NCI-H1092 (cell line): ENCODE measurements around the gene STXBP3.

Source experiments
- DNase-seq: peaks from one replicate; lab custom pipeline; 2025; lab: John Stamatoyannopoulos, UW

Gene STXBP3

DNA sequence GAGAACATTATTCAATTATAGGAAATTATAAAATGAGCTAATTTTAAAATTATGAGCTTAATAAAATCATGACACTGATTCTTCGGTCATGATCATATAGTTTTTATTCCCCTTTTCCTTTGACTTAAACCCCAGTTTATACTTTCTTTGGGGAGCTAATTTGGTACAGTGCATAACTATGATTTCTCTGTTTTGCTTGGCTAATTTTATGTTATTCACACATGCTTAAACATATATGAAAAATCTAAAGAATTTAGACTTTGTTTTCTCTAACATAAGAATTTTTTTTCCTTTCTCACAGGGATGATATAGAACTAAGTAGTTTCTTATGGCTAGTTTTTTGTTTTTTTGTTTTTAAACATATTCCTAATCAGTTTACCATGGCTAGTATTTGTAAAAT lies 52.5 kb downstream of the STXBP3 start:
- DNase-seq, result no peak

DNA sequence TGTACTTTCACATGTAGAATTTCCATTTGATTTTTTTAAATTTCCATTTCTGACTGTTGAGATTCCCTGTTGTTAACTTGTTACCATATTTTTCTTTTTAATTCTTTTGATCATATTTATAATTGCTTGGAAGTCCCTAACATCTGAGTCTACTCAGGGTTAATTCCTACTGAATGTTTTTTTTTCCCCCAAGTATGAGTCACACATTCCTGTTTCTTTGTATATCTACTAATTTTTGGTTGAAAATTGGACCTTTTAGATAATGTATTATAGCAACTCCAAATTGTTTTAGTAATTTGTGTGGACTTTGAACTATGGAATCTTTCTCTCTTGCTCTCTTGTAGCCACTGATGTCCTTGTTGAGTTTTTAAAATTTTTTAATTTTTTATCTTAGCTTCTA lies 54.6 kb downstream of the STXBP3 start:
- DNase-seq, result no peak

DNA sequence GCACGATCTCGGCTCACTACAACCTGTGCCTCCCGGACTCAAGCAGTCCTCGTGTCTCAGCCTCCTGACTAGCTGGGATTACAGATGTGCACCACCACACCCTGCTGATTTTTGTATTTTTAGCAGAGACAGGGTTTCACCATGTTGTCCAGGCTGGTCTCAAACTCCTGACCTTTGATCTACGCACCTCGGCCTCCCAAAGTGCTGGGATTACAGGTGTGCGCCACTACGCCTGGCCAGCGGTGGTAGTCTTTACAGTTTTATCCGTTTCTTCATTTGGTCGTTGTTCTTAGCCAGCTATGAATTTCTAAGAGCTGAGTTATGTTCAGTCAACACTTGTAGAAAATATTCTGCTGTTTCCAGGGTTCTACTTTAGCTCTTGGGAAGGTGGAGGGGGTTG lies 57.1 kb downstream of the STXBP3 start:
- no peak for DNase-seq

DNA sequence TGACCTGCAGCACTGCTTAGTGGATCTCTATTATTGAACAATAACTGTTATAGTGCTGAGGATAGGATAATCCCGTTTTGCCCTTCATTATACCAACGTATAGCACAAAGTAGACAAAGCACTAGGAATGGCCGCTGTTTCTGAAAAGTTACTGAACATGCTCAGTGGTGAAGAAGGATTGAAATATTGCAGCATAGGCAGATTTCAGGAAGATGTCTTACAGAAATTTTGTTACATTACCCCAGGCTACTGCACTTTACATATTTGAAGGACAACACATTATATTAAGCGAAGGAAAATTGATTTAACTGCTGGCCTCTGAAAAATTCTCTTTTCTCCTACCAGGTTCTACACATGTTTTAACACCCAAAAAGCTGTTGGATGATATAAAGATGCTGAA lies 62.0 kb downstream of the STXBP3 start:
- no peak for DNase-seq

DNA sequence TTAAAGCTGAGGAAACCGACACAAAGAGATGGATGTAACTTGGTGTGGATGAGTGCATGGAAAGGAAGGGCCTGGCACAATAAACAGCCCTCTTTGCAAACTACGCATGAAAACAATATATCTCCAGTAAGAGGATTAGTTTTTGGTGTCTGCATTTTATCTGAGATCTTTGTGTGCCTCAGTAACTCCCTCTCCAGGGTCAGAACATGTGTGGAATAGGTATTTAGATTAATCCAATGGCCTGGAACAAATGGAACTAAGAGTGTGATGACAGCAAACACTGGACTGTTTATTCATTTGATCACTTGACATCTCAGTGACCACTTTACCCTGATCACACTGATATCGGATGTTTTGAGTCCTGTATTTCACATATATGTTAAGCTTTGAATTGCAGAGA lies 65.1 kb downstream of the STXBP3 start:
- no peak for DNase-seq

DNA sequence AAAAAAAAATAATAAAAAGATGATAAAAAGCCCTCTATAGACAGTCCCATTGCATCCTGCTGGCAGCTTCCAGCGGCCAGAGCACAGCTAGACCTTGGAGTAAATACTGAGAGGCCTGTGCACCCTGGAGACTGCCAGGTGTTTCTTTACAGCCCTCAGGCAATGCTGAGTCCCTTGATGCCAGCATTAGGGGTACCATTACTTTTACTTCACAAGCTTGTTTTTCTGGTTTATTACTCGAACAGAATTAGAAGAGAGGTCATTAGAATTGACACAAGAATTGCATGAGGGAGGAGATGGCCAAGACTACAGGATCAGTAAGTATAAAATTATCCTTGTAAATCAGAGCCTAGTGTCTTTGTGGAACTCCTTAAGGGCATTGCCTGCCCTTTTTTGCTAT lies 66.9 kb downstream of the STXBP3 start:
- no peak for DNase-seq

DNA sequence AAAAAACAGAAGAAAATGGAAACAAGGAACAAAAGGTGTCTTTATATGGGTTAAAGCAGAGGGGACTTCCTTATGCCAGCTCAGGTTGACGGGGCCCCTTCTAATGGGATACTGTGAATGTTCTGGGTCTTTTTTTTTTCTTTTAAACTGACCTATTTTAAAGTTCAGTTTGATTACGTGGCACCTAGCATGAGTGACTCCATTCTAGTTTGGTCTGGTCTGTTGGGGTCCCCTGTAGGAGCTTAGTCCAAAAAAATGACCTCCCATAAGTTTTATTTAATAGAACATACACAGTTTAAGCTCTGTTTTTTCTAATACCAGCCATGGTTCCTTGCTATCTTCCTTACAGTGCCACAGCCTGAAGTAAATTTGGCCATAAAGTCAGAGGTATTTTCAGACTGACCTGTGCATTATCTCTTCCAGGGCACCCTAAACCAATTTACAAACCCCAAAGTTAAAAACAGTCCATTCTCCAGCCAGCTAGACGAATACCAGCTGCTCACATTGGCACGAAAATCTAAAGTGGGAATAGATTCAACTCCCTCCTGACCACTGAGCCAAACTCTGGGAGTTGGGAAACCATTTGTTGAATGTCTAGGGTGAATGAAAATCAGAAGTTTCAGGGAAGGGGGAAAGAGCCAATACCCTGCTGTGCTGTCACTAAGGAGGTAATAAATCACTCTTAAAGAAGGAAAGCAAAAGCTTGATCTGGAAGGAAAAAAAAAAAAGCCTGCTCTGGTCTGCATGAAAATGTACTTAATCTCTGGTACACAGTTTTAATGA lies 68.1 kb downstream of the STXBP3 start:
- no peak for DNase-seq

DNA sequence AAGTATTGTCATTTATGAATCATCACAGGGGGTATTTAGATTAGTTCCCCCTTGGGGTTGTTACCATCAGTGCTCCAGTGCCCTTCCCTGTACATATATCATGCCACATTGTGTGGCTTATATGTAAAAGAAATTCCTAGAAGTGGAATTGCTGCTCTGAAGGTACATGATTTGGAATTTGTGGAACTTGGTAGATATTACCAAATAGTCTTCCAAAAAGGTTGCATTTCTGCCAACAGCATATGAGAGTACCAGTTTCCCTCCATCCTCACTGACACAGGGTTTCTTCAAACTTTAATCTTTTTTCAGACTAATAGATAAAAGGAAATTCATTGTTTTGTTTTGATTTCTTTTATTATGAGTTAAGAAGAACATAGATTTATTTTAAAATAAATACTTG lies 69.1 kb downstream of the STXBP3 start:
- no peak for DNase-seq

DNA sequence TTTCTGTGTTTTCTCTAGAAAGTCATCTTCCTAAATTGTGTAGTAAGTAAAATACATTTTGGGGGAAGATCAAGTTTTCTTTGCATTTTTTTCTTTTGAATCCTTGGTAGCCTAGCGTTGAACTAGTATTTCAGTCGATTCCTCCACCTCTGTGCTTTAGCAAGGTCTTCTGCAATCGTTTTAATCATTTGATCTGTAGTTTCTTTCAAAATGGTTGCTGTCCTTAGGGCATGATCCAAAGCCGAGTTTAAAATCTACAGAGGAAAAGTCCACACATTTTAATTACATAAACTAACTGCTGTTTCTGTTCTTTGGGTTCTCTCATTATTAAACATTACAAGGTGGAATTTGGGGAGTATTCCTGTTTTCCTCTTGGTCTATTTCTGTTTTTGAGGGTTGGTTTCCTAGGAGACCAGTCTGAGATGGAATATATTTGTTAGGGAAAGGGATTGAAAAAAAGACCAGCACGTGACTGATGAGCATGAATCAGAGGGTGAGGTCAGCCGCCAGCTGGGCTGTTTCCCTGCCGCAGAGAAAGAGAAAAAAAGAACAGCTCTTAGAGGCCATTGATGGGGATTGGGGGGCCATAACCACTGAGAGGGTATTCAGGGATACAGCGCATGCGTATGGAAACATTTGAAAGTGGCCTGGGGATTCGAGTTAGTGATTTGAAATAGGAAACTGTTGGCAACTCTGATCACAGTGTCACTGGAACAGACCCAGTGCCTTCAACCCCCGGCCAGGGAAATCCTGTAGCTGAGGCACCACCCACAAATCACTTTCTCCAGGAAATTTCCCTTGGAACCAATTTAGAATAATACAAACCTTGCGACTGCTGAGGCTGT lies 69.8 kb downstream of the STXBP3 start:
- DNase-seq, result peak; percentile 74

DNA sequence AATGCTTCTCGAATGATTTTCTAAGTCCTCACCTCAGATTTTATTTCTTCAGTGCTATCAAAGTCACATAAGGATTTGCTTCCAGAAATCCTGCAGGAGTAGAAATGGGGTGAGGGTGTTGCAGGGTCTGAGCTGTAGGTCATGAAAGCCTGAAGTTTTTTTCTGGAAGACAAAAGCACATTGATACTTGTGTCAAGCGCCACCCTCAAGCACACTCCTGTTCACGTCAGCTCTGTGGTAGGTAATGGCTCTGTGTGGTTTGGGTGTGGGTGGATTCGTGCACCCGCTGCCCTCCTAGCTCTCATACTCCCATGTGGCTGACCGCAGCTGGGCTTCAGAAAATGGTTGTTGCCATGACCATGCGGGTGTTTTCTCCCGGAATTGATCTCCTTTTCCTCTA lies 70.5 kb downstream of the STXBP3 start:
- DNase-seq, result peak; percentile 22

DNA sequence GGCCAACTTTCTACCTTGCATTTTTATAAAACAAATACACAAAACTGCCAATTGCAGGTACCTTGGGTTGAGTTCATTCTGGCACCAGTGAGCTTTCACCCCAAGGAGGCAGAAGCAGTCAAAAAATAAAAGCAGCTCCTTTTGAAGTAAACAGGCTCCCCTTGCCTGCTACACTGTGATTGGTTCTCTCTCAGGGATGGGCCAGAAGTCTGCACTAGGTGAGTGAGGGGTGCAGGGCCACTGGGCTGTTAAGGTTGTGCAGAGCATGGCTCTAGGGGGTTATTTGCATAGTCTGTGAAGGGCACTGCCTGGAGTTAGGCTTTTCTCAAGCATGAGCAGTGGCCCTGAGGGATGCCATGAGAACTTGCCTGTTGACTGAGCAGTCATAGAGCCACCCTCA lies 71.3 kb downstream of the STXBP3 start:
- no peak for DNase-seq

DNA sequence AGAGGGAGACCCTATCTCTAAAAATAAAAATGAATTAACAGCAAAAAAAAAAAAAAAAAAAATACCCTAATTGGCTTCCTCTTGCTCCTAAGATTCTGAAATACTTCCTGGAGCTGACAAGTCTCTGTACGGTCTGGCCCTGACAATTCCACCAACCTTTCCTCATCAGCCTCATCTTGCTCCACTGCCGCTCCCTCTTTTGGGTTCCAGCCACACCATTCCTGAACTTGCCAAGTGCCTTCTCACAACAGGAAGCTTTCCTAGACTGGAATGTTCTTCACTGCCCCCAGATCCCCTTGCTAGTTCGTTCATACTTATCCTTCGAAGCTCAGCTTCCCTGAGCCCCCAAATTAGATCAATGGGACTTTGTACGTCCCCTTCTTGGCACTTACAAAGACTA lies 73.4 kb downstream of the STXBP3 start:
- DNase-seq, result no peak

DNA sequence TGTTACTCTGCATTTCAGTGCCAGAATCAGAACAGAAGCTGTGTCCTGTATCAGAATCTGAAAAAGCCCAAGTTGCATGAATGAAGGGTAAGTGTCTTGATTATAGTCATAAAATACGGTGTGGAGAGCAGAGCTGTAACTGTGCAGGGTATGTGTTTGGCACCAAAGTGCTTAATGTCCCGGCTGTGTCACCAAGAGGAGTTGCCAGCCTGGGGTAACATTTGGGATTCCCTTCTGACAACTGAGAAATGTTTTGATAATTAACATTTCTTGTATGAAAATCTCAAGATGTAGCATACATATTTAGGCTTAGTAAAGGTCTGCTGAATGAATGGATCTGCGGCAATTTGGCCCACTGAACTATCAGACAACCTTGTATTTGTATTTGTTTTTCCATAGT lies 77.2 kb downstream of the STXBP3 start:
- DNase-seq, result no peak

DNA sequence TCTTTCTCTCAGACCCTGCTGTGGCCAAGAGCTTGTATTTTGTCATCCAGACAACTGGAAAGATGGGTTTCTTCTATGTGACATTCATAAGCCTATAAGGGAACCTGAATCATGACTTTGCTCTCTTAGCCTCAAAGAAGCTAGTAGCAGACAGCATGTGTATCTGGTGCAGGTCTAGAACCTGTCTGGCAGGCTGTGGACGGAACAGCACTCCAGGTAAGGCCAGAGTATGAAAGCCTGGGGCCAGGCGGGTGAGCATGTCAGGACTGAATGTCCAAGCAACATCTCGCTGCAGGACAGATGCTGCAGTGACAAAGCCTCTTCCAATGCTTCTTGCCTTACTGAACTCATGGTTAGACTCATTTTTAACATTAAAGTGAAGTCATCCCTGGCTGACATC lies 77.6 kb downstream of the STXBP3 start:
- no peak for DNase-seq

DNA sequence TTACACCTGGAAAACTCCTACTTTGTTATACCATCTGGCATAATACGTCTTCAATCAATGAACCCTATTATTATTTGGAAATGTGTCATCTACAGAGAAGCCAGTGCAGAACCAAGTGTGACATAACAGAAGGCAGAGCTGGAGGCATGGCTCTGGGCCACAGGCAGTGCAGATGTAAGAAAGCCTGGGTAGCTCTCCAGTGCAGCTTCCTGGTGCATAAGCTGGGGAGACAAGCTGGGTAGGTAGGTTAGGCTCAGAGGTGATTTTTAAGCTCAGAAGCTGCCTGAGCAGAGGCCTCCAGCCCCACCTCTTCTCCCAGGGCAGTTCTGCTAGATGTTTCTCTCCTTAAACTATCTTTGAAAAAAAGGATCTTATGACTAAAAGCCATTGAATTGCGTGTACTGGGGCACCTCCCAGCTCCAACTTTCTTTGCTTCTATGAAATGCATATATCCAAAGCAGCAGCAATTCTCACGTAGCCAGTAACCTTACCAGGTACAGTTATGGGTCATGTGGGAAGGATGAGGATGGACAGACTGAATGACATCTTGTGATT lies 79.7 kb downstream of the STXBP3 start:
- DNase-seq, result no peak

DNA sequence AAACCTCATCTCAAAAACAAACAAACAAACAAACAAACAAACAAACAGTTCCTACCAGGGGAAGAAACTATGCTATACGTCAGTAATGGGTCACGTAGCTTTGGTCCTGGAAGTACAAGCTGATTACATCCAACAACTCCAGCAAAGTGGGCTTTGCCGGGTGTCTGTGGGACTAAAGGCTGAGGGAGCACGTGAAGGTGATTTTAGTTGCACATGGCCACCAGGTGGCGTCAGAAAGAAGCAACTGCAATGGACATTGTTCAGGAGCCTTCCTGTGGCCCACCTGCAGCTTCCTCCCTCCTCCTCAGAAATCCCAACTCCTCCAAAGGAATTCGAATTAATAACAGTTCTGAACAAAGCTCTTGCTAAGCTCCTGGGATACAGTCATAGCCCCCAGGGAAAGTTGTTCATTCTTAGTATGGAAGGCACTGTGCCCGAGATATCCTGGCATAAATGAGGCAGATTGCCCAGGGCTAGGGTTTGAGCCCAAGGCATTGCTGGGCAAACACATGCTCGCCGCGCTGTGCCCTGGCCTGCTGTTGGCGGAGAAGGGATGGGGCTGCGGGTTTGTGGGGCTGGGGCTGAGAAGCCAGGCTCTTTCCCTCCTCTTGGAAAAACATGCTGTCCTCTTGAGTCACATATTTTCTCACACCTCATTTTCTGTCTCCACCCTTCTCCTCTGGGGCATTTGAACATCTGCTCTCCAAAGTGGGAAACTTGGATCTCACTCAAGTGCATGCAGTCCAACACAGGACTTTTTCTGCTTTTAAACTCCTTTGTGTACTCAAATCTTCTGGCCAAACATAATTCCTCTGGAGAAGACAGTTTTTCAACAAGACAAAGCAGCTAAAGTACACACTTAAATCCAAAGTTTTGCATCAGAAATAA lies 81.8 kb downstream of the STXBP3 start:
- DNase-seq, result no peak

DNA sequence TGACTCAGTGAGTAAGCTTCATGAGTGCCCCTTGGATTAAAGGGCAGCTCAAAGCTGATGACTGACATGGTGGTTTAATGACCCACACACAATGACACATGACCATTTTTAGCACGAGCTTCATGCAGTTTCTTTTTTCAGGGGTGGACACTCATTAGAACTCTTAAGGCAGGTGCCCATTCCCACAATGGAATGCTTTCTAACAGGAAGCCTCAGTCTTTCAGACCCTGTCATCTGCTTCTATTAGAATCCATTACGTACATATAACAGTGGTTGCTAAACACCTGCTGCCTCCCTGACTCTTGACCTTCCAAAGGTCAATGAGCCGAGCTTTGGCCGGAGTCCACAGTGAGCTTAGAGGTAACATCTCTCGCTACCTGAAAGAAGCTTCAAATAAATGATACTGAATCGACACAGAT lies 83.0 kb downstream of the STXBP3 start:
- no peak for DNase-seq

DNA sequence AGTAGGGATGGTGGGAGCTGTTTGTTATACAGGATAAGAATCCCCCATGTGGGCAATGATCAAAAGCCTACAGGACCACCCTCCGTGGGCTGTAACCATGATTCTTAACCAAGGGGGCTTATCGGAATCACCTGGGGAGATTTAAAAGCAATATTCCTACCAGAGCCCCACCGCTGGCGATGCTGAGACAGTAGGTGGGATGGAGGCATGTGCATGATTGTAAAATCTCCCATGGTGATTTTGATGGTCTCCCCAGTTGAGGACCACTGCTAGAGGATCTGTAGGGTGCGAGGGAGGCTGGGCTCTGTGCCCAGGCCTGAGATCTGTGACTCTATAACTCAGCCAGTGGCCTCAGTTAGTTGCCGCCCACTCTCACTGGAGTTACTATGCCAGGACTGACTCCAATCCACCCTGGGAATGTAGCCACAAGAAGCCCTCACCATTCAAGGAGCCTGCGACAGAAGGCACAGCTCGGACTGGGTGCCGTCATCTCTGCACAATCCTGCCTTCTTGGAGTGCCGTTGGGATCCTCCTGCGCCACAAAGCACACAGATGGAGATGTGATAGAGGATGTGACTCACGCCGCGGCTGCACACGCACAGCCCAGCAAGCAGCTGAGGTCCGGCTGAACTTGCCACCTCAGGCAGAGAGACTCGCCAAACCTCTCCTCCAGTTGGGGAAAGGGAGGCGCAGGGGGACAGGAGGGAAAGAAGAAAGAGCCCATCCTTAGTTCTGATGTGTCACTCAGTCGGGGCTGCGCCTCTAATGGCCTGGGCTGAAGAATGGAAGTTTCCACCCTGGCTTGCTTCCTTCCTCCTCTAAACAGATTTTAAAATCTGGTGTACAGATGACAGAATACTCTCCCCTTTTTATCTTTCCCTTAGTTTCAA lies 83.9 kb downstream of the STXBP3 start:
- no peak for DNase-seq

DNA sequence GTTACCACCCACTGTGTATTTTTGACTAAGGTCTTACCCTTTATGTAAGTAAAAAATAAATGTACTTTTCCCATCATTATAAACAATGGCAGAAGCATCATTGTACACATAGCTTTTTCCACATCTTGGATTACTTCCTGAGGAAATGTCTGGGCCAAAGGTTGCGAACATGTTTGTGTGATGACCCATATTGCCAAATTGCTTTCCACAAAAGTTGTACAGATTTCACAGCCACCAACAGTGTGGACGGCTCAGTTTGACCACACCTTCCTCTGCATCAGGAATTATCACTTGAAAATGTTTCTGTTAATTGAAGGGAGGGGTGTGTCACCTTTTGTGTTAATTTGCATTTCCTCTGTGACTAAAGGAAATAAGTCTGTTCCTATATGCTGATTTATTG lies 84.8 kb downstream of the STXBP3 start:
- DNase-seq, result no peak

DNA sequence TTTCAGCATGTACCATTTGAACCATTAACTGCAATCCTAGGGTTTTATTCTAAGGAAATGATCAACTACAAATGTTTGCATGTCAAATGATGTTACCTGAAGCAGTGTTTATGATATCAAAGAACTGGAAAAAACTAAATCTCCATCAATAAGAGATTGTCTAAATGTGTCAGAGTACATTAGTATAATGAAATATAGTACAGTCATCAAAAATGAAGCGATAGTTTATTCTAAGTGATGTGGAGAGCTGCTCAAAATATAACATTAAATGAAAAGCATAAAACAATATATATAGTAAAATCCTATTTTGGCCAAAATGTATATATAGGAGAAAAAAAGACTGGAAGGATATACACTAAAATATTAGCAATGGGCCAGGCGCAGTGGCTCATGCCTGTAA lies 86.5 kb downstream of the STXBP3 start:
- no peak for DNase-seq

DNA sequence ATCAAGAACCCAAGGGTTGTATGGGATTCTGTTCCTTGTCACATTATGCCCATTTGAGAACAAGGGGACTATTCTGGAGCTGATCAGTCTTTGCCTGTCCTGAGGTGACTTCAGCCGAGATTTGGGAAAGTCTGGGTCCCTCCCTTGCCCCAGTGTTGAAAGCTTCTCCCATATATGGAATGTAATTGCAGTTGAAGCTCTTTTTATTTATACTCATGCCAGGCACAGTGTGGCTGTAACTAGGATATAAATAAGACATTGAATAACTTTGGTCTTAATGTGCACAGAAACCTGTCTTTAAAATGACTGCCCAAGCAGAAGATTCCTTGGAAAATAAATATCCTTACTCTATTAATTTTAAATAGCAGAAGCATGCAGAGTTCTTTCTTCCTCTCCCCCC lies 95.2 kb downstream of the STXBP3 start:
- DNase-seq, result no peak
